ENCODE data around the gene RTP5.
"Not testable (repeated sequence)": the region's sequence is repeated elsewhere in the genome, so short reads cannot be mapped to it uniquely, and the experiment has no call there.

The RTP5 gene

GRCh38 chr2:241922411-241922810 lies 52.9 kb downstream of the RTP5 start:
- no peaks in the 10 kb centered on the region for H3K36me3 ChIP-seq (ENCODE audit: control insufficient read depth, low read depth, low read length)
- no peaks in the 10 kb centered on the region for H3K9me3 ChIP-seq (ENCODE audit: control insufficient read depth, low read depth, low read length)
- no peak overlapping the region for H3K4me3 ChIP-seq (ENCODE audit: low read length)
- H3K27me3 ChIP-seq (ENCODE audit: control insufficient read depth, insufficient read depth, low read length), result no peaks in the 10 kb centered on the region
- H3K9ac ChIP-seq (ENCODE audit: low read length), result no peak overlapping the region
- H3K4me1 ChIP-seq (ENCODE audit: control insufficient read depth, low read depth, low read length), result no peaks in the 10 kb centered on the region
- H3K27ac ChIP-seq (ENCODE audit: low read length), result no peak overlapping the region

- H3K9me3 ChIP-seq (ENCODE audit: control insufficient read depth, low read depth, low read length); H3K4me1 ChIP-seq (ENCODE audit: control insufficient read depth, low read depth, low read length); H3K27me3 ChIP-seq (ENCODE audit: control insufficient read depth, insufficient read depth, low read length): not testable (repeated sequence)
Measured at GRCh38 chr2:241922816-241923601, 53.5 kb downstream of the RTP5 start.

More at GRCh38 chr2:241922816-241923601, 53.5 kb downstream of the RTP5 start:
- H3K27ac ChIP-seq (ENCODE audit: low read length); H3K36me3 ChIP-seq (ENCODE audit: control insufficient read depth, low read depth, low read length); H3K9ac ChIP-seq (ENCODE audit: low read length); H3K4me3 ChIP-seq (ENCODE audit: low read length): not testable (repeated sequence)
